ENCODE results near the gene REEP5. TPM values are rescaled to one million over a fixed set of nuclear protein-coding genes. Genes with fewer than 3 reads are reported as not detected.
A peak's percentile ranks its signal among the peaks of the same experiment; 100 is the strongest.

The REEP5 gene
- total RNA-seq, 2 experiments from 2014 or later, result 38.0 to 40.6 TPM

- ATAC-seq (peak; percentile 100), DNase-seq (peak; percentile 22)
- peak; percentile 71 for TF ChIP-seq CTCF (IDR thresholded peaks at IDR 0.05)
- no peaks in the 10 kb centered on the region for H3K9me3 Mint-ChIP-seq
- CTCF ChIA-PET, result interaction anchor here (0.6 to 1.6 kb wide), 36 partner anchors 8 to 297 kb away, joined by 3 to 34 read pairs (median 4); partner anchors contain the start of genes REEP5 and SRP19
- peaks cover 4% of the 10 kb centered on the region for H3K4me1 Mint-ChIP-seq (ENCODE audit: low read depth)
- peaks cover 3% of the 10 kb centered on the region for H3K27me3 Mint-ChIP-seq
- POLR2A ChIA-PET, result interaction anchor here (0.9 to 1.8 kb wide), 3 partner anchors 9 to 73 kb away, joined by 3 to 9 read pairs (median 5); partner anchors contain the start of gene SRP19
- no peak overlapping the region for H3K4me3 Mint-ChIP-seq
- H3K36me3 Mint-ChIP-seq (ENCODE audit: low read depth), result no peaks in the 10 kb centered on the region
- intact Hi-C loops (cut with micrococcal nuclease), result loop anchor here (5.0 kb wide), 1 partner anchor 296 kb away; no protein-coding TSS in a partner anchor
- peak overlapping the region; percentile 6 for H3K27ac Mint-ChIP-seq
Observed at GRCh38 chr5:112848116-112848811, 73.8 kb downstream of the REEP5 start.

- TF ChIP-seq CTCF (IDR thresholded peaks at IDR 0.05), result no peak
- no peak for DNase-seq
- ChIA-PET POLR2A (interaction anchor here (1.8 kb wide), 1 partner anchor 14 kb away, joined by 9 read pairs; the partner anchor contains the start of gene SRP19), CTCF (no interaction called here)
- ATAC-seq, result no peak
- Mint-ChIP-seq H3K9me3 (no peaks in the 10 kb centered on the region), H3K4me1 (ENCODE audit: low read depth) (peaks cover 4% of the 10 kb centered on the region), H3K4me3 (no peak overlapping the region), H3K27me3 (peaks cover 1% of the 10 kb centered on the region), H3K36me3 (ENCODE audit: low read depth) (no peaks in the 10 kb centered on the region), H3K27ac (no peak overlapping the region)
- intact Hi-C loops (cut with micrococcal nuclease), result loop anchor here (5.0 kb wide), 1 partner anchor 295 kb away; no protein-coding TSS in a partner anchor
Observed at GRCh38 chr5:112847306-112847705, 74.7 kb downstream of the REEP5 start.

- ATAC-seq (no peak), DNase-seq (no peak)
- TF ChIP-seq CTCF (IDR thresholded peaks at IDR 0.05), result no peak
- no peaks in the 10 kb centered on the region for H3K9me3 Mint-ChIP-seq
- POLR2A ChIA-PET, result no interaction called here
- no peak overlapping the region for H3K27ac Mint-ChIP-seq
- H3K36me3 Mint-ChIP-seq (ENCODE audit: low read depth), result no peaks in the 10 kb centered on the region
- H3K27me3 Mint-ChIP-seq, result peaks cover 1% of the 10 kb centered on the region
- peaks cover 4% of the 10 kb centered on the region for H3K4me1 Mint-ChIP-seq (ENCODE audit: low read depth)
- CTCF ChIA-PET, result no interaction called here
- intact Hi-C loops (cut with micrococcal nuclease), result loop anchor here (5.0 kb wide), 1 partner anchor 294 kb away; no protein-coding TSS in a partner anchor
- H3K4me3 Mint-ChIP-seq, result no peak overlapping the region
Observed at GRCh38 chr5:112846556-112846955, 75.5 kb downstream of the REEP5 start.

GRCh38 chr5:112844489-112844888 lies 77.5 kb downstream of the REEP5 start:
- no peaks in the 10 kb centered on the region for H3K27me3 Mint-ChIP-seq
- H3K4me3 Mint-ChIP-seq, result no peak overlapping the region
- TF ChIP-seq CTCF (IDR thresholded peaks at IDR 0.05), result no peak
- no peak for DNase-seq
- H3K27ac Mint-ChIP-seq, result no peak overlapping the region
- ChIA-PET POLR2A (interaction anchor here (1.0 kb wide), 1 partner anchor 77 kb away, joined by 3 read pairs; no protein-coding TSS in a partner anchor), CTCF (no interaction called here)
- H3K4me1 Mint-ChIP-seq (ENCODE audit: low read depth), result peaks cover 4% of the 10 kb centered on the region
- no peaks in the 10 kb centered on the region for H3K9me3 Mint-ChIP-seq
- no peak for ATAC-seq
- no peaks in the 10 kb centered on the region for H3K36me3 Mint-ChIP-seq (ENCODE audit: low read depth)
- intact Hi-C loops (cut with micrococcal nuclease), result no loop called here

GRCh38 chr5:112833971-112834370 lies 88.1 kb downstream of the REEP5 start:
- CTCF ChIA-PET, result interaction anchor here (1.9 kb wide), 1 partner anchor 18 kb away, joined by 4 read pairs; no protein-coding TSS in a partner anchor
- no peak for DNase-seq

More at GRCh38 chr5:112833971-112834370, 88.1 kb downstream of the REEP5 start:
- peaks cover 15% of the 10 kb centered on the region for H3K36me3 Mint-ChIP-seq (ENCODE audit: low read depth)
- H3K9me3 Mint-ChIP-seq, result no peaks in the 10 kb centered on the region
- ATAC-seq, result no peak
- POLR2A ChIA-PET, result interaction anchor here (0.9 kb wide), 1 partner anchor 569 kb away, joined by 3 read pairs; no protein-coding TSS in a partner anchor
- no peak overlapping the region for H3K4me3 Mint-ChIP-seq
- intact Hi-C loops (cut with micrococcal nuclease), result no loop called here
- no peak for TF ChIP-seq CTCF (IDR thresholded peaks at IDR 0.05)
- no peak overlapping the region for H3K27ac Mint-ChIP-seq
- H3K4me1 Mint-ChIP-seq (ENCODE audit: low read depth), result no peaks in the 10 kb centered on the region
- no peaks in the 10 kb centered on the region for H3K27me3 Mint-ChIP-seq

All from activated CD8-positive, alpha-beta T cell treated with anti-CD3 and anti-CD28 coated beads for 36 hours (primary cell).